ENCODE results near the gene ASTN1. TPM values are rescaled to one million over a fixed set of nuclear protein-coding genes. Genes with fewer than 3 reads are reported as not detected.

ASTN1 gene
- total RNA-seq, 1 experiment from 2014 or later: not detected

DNA sequence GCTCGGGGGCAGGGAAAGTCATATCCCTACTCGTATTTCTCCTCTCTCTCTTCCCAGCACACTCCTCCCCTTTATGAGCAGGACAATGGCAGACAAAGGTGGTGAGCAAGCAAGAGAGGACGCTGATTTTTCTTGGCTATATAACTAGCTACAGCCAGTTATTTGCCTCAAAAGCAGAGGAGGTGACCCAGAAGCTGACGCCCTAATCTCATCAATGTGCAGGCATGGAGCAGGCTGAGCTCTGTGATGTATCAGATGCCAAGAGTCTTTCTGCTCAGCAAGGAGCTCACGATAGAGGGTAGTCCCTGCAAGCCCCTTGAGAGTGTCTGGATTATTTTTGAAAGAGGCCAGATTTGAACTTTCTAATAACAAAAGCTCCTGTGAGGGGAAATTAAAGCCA, 75.5 kb downstream of the ASTN1 start:
- no TSS peak for BruUV-seq (replicated peaks)
- intact Hi-C loops (cut with micrococcal nuclease): no loop called here
- ChIA-PET POLR2A (ENCODE audit: unreplicated experiment) (no interaction called here), CTCF (no interaction called here)
- no peaks in the 10 kb centered on the region for H3K9me2 ChIP-seq (replicated peaks; ENCODE audit: low read length)
- H3K4me2 ChIP-seq (ENCODE audit: low read length): peak overlapping the region; percentile 35
- TF ChIP-seq EZH2 (IDR thresholded peaks at IDR 0.05; ENCODE audit: low read length, unreplicated experiment) (no peak), EZH2phosphoT487 (IDR thresholded peaks at IDR 0.05; ENCODE audit: borderline replicate concordance, low read length) (no peak)
- TF ChIP-seq, protein P1, sequence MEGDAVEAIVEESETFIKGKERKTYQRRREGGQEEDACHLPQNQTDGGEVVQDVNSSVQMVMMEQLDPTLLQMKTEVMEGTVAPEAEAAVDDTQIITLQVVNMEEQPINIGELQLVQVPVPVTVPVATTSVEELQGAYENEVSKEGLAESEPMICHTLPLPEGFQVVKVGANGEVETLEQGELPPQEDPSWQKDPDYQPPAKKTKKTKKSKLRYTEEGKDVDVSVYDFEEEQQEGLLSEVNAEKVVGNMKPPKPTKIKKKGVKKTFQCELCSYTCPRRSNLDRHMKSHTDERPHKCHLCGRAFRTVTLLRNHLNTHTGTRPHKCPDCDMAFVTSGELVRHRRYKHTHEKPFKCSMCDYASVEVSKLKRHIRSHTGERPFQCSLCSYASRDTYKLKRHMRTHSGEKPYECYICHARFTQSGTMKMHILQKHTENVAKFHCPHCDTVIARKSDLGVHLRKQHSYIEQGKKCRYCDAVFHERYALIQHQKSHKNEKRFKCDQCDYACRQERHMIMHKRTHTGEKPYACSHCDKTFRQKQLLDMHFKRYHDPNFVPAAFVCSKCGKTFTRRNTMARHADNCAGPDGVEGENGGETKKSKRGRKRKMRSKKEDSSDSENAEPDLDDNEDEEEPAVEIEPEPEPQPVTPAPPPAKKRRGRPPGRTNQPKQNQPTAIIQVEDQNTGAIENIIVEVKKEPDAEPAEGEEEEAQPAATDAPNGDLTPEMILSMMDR (conservative IDR thresholded peaks at IDR 0.05; ENCODE audit: low read depth, low read length): no peak
- no peak overlapping the region for H2AFZ ChIP-seq (ENCODE audit: low read length)
- no peaks in the 10 kb centered on the region for H3K27me3 ChIP-seq (ENCODE audit: low read length)
- no peaks in the 10 kb centered on the region for H4K20me1 ChIP-seq (ENCODE audit: low read length)
- DNase-seq: peak; percentile 28
- peaks cover 6% of the 10 kb centered on the region for H3F3A ChIP-seq (ENCODE audit: low read length, unreplicated experiment)
- no peak overlapping the region for H3K4me3 ChIP-seq (ENCODE audit: low read length)
- H3K4me1 ChIP-seq (ENCODE audit: insufficient read depth, low read length): peaks cover 38% of the 10 kb centered on the region
- H3K9me3 ChIP-seq (ENCODE audit: low read length): no peaks in the 10 kb centered on the region
- H3K27ac ChIP-seq (ENCODE audit: low read length): peak overlapping the region; percentile 36
- H3K79me2 ChIP-seq (ENCODE audit: low read length): no peaks in the 10 kb centered on the region
- no peak for ATAC-seq
- H3K36me3 ChIP-seq (ENCODE audit: low read depth, low read length): no peaks in the 10 kb centered on the region
- no peak overlapping the region for H3K9ac ChIP-seq (ENCODE audit: low read length)

DNA sequence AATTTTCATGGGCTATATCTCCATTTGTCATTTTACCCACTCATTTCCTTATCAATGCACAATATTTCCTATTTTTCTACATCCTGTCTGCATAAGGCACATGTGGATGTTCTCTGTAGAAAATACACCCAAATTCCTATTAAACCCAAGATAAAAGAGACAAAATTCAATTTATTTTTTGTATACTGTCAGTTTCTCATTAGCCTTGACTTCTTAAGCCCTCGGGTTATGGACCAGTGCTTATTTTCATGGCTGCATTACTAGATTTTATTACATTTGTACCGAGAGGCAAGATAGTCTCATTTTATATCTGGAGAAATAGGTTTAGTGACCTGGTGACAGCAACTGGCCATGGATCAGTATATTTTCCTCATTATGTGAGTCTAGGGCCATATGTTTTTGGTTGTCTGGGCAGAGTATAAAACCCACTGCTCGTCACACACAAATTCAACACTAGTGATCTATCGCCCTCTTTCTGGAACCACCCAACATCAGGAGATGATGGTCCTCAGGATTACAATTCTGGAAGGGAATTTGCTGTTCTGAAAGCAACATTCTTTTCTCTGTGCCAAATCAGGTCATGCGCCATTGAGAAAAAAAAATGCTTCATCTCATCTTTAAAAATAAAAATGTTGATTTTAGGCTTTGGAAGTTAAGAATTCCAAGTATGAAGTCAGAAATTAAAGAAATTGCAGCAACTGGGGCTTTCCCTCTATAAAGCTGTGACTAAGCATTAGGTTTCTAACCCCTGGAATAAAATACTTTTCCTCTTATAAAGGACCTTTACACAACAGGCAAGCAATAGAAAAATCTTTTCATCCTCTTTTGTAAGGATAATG, 81.4 kb downstream of the ASTN1 start:
- intact Hi-C loops (cut with micrococcal nuclease): loop anchor here (1.0 to 5.0 kb wide), 4 partner anchors 8 to 186 kb away; partner anchors contain the start of gene BRINP2
- CTCF ChIA-PET: no interaction called here
- Histone ChIP-seq H3K36me3 (ENCODE audit: low read depth, low read length) (no peaks in the 10 kb centered on the region), H3K27me3 (ENCODE audit: low read length) (no peaks in the 10 kb centered on the region), H3K9ac (ENCODE audit: low read length) (peak overlapping the region; percentile 10; the same call in 1 of the 2 replicates), H3K27ac (ENCODE audit: low read length) (peak overlapping the region; percentile 84), H3K9me2 (replicated peaks; ENCODE audit: low read length) (no peaks in the 10 kb centered on the region), H3K9me3 (ENCODE audit: low read length) (no peaks in the 10 kb centered on the region), H3K4me3 (ENCODE audit: low read length) (no peak overlapping the region), H4K20me1 (ENCODE audit: low read length) (no peaks in the 10 kb centered on the region), H3K79me2 (ENCODE audit: low read length) (no peaks in the 10 kb centered on the region), H3F3A (ENCODE audit: low read length, unreplicated experiment) (no peaks in the 10 kb centered on the region), H3K4me1 (ENCODE audit: insufficient read depth, low read length) (peaks cover 29% of the 10 kb centered on the region), H3K4me2 (ENCODE audit: low read length) (peak overlapping the region; percentile 40), H2AFZ (ENCODE audit: low read length) (no peak overlapping the region)
- no peak for TF ChIP-seq EZH2phosphoT487 (IDR thresholded peaks at IDR 0.05; ENCODE audit: borderline replicate concordance, low read length)
- TF ChIP-seq, protein P1 (conservative IDR thresholded peaks at IDR 0.05; ENCODE audit: low read depth, low read length): no peak
- peak; percentile 83 for DNase-seq
- ATAC-seq: peak; percentile 90
- POLR2A ChIA-PET (ENCODE audit: unreplicated experiment): no interaction called here
- BruUV-seq (replicated peaks): no TSS peak

DNA sequence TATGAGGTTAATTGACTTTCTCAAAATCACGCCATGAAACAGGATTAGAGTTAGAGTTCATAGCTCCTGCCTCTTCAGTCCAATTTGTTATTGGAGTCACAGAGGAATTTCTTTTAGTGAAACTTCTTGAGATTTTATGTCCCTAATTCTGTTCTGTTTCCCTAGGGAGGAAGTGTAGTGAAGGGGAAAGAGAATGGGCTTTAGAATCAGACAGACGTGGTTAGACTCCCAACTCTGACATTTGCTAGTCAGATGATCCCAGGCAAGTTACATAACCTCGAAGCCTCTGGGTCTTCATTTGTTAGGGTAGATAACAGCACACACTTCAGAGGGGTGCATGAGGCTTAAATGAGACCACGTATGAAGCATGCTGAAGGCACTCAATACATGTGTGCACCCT, 83.9 kb downstream of the ASTN1 start:
- H3F3A ChIP-seq (ENCODE audit: low read length, unreplicated experiment): no peaks in the 10 kb centered on the region
- H3K36me3 ChIP-seq (ENCODE audit: low read depth, low read length): no peaks in the 10 kb centered on the region
- no peaks in the 10 kb centered on the region for H4K20me1 ChIP-seq (ENCODE audit: low read length)
- no peak for TF ChIP-seq EZH2 (IDR thresholded peaks at IDR 0.05; ENCODE audit: low read length, unreplicated experiment)
- TF ChIP-seq, protein P1 (conservative IDR thresholded peaks at IDR 0.05; ENCODE audit: low read depth, low read length): no peak
- TF ChIP-seq EZH2phosphoT487 (IDR thresholded peaks at IDR 0.05; ENCODE audit: borderline replicate concordance, low read length): no peak
- H3K4me2 ChIP-seq (ENCODE audit: low read length): no peak overlapping the region
- H3K4me1 ChIP-seq (ENCODE audit: insufficient read depth, low read length): peaks cover 37% of the 10 kb centered on the region
- no peaks in the 10 kb centered on the region for H3K27me3 ChIP-seq (ENCODE audit: low read length)
- no TSS peak for BruUV-seq (replicated peaks)
- H3K4me3 ChIP-seq (ENCODE audit: low read length): no peak overlapping the region
- no peaks in the 10 kb centered on the region for H3K9me3 ChIP-seq (ENCODE audit: low read length)
- H3K9ac ChIP-seq (ENCODE audit: low read length): no peak overlapping the region
- no peak overlapping the region for H2AFZ ChIP-seq (ENCODE audit: low read length)
- intact Hi-C loops (cut with micrococcal nuclease): loop anchor here (5.0 kb wide), 1 partner anchor 102 kb away; no protein-coding TSS in a partner anchor
- CTCF ChIA-PET: no interaction called here
- no peaks in the 10 kb centered on the region for H3K9me2 ChIP-seq (replicated peaks; ENCODE audit: low read length)
- DNase-seq: no peak
- ATAC-seq: no peak
- no peak overlapping the region for H3K27ac ChIP-seq (ENCODE audit: low read length)
- POLR2A ChIA-PET (ENCODE audit: unreplicated experiment): no interaction called here
- H3K79me2 ChIP-seq (ENCODE audit: low read length): no peaks in the 10 kb centered on the region
